ENCODE results near the gene CYB5R3.
"Not testable (repeated sequence)": the region's sequence is repeated elsewhere in the genome, so short reads cannot be mapped to it uniquely, and the experiment has no call there.

The CYB5R3 gene

DNA sequence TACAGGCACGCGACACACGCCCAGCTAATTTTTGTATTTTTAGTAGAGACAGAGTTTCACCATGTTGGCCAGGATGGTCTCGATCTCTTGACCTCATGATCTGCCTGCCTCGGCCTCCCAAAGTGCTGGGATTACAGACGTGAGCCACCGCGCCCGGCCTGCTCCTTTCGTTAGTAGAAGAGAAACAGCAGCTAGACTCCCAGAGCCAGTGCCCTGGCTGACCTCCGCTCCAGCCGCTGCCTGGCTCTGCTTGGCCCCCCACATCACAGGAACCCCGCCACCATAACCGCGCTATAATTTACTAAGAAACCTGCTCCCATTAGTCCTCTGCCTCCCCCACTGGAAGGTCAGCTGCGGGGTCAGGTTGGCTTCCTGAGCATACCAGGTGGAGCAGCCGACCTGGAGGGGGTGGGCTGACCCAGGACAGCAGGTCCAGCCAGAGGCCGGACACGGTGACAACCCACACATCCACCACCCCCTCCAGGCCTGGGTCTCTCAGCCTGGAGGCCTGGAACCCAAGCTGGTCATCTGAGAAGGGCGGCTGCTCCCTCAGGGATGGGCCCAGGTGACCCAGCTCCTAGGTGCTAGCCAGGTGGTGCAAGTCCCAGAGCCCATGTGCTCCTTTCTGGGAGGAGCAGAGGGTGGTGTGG lies 27.0 kb downstream of the CYB5R3 start:
- no peak for DNase-seq

DNA sequence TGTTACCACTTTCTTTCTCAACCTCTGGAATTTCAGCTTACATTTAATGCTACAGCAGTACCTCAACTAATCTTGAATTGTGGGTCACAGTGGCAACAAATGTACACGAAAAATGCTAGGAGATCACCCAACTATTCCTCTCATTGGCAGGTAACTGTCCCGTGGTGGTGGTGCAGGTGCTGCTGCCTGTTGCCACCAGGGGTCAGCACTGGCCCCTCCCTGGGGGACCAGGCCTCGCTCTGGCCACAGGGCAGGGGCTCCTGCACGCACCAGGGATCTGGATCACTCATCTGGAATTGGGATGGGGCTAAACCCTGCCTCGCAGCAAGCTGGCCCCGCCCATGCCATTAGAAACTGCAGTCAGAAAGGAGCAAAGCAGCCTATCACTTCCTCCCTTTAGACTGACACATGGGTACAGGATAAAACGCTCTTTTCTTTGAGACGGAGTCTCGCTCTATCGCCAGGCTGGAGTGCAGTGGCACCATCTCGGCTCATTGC lies 27.6 kb downstream of the CYB5R3 start:
- DNase-seq, result peak; percentile 11

DNA sequence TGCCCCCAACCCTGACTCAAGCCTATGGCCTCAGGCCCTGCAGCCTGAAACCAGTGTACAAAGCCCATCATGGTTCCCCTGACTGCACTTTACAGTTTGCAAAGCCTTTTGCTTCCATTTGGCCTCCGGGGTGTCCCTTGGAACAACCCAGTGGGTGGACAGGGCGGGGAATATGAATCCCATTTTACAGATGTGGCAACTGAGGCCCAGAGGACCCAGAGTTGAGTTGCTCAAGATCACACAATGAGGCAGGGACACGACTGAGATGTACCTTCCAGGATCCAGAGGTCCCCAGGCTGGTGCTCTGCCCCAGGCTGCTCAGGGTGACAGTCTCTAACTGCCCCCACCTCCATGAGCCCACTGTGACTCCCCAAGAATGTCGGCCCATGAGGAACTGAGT lies 29.1 kb downstream of the CYB5R3 start:
- no peak for DNase-seq

DNA sequence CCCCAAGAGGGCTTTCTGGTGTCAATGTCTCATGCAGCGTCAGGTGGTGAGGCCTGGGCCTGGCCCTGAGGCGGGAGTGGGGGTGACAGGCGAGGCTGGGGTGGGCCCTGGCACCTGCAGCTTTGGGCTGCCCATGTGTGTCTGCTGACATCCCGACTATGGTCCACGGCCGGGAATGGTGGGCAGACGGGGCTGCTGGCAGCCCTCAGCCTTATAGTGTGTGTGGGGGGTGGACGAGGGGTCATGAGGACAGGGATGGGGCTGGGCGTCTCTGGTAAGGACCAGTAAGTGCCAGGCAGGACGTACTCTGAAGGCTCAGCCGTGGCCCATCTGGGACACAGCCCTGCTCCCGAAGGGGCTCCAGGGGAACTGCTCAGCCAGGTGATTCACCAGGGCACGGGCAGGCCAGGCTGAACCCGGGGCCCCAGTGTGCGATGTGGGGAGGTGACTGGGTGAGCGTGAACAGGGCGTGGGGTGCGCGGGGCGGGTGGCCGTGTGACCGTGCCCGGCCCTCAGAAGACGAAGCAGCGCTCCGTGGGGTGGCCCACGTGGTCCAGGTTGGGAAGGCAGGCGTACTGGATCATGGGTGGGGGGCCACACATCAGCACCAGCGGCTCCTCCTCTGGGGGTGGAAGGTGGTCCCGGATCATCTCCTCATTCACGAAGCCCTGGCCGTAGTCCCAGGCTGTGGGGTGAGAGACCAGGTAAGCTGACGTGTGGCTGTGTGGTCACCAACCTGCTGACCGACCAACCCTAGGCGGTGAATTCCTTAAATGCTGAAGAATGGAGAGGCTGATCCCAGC lies 29.7 kb downstream of the CYB5R3 start:
- no peak for DNase-seq

DNA sequence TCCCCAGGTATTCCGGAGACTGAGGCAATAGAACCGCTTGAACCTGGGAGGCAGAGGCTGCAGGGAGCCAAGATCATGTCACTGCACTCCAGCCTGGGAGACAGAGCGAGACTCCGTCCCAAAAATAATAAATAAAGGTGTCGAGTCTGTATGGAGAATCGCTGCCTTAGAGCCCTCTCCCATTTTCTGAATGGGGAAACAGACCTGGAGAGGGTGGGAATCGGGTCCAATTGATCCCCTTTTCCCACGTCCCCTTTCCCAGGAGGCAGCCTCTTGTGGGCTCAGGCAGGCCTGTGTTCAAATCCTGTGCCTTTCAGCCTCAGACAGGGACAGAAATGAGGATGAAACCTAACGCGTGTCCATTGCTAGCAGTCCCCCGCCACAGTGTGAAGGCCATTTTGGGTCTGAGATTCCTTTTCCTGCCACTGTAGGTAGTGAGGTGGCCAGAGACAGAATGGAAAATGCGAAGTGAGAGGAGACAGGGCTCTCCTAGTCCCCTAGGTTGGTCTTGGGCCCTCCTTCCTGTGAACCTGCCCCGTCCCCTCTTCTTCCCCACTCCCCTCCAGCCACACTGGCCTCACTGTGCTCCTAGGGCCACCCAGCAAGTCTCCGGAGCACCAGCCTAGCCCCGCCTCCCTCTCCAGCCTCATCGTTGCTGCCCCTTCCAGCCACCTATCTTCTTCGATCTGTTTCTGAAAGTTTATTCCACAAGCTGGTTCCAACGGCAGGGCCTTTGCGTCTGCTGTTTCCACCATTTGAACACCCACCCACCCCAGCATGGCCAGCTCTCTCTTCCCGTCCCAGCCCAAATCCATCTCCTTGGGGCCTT lies 31.8 kb downstream of the CYB5R3 start:
- DNase-seq, result no peak

DNA sequence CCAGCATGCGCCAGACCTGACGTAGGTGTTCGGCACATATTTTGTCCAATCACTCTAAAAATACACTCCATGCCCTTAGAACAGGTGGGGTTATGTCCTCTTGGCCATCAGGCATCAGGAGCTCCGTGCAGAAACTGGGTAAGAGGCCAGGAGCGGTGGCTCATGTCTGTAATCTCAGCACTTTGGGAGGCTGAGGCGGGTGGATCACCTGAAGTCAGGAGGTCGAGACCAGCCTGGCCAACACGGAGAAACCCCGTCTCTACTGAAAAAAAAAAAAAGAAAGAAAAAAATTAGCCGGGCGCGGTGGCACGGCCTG lies 33.4 kb downstream of the CYB5R3 start:
- not testable (repeated sequence) for DNase-seq

DNA sequence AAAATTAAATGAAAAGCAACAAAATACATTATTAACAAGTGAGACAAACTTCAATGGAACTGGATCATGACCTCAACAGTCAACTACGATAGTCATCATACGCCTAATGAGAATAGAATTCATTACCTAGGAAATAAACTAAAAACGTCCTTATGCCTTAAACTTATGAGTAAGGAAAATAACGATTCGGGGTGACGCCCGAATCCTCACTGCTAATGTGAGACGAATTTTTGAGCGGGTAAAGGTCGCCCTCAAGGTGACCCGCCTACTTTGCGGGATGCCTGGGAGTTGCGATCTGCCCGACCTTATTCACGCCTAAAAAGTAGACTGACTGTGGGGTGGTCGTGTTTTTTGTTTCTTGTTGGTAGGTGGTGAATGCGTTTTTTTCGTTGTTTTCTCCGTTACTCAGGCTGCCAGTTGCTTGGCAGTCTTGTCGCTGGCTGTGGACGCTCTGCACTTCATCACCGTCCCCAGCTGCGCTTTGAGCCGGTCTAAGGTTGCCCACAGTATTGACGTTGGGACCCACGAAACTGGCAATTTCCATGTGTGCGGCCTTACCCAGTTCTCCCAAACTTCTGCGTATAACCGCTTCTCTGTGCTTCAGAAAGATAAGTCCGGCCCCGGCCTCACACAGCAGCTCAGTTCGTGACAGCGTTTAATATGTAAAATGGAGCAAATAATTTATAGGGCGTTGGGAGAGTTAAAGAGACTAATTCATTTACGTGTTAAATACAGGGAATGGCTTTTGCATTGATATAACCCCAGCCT lies 33.9 kb downstream of the CYB5R3 start:
- DNase-seq, result peak; percentile 85

DNA sequence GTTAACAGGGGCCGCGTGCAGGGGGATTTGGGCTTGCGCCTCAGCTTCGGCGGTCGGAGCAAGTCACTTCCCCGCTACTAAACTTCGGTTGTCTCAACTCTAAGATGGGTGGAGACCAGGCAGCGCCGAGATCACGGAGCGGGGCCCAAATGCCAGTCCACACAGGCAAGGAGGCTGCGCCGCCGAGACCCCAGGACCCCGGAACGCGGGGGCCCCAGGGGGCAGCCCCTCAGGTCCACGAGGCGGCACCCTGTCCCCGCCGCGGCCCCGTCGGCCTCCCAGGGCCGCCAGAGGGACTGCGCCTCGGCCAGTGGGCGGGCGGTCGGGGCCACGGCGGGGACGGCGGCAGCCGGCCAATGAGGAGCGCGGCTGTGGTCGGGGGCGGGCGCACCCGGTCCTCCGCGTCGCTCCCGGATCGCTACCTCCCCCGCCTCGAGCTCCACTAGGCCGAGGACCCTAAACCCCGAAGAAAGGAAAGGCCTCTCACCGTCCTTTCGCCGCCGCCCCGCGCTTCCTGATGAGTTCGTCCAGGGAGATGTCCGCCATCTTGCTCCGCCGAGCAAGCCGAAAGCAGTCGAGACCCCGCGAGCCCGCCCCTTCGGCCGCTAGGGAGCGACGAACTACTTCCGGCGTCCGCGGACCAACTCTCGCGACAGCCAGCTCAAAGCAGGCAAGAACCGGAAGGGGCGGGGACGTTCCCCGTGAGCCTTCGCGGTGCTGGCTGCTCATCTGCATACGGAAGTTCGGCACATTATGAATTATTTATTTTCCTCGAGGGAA lies 34.7 kb downstream of the CYB5R3 start, which contains the start of gene POLDIP3:
Gene POLDIP3, minus strand, starts transcription at position 572 of the 780 bp plus-strand sequence. Its CDS starts 26 bp downstream, at position 546.
- peak; percentile 95 for DNase-seq

DNA sequence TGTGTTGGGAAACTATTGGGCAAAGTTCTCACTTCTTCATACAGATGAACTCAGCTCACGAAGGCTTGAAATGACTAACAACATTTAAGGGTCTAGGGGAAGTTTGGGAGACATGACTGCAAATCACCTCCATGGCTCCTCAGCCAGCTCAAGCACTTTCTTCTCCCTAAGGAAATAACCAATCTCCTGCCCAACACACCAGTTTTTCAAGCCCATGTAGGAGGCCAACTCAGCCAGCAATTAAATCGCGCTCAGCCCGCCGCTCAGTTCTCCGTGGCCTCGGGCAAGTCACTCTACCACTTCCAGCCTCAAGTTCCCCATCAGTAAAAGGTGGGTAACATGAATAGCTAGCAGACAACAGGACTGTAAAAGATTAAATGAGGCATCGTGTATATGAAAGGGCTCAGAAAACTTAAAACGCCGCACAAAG lies 35.3 kb downstream of the CYB5R3 start:
- DNase-seq, result no peak

DNA sequence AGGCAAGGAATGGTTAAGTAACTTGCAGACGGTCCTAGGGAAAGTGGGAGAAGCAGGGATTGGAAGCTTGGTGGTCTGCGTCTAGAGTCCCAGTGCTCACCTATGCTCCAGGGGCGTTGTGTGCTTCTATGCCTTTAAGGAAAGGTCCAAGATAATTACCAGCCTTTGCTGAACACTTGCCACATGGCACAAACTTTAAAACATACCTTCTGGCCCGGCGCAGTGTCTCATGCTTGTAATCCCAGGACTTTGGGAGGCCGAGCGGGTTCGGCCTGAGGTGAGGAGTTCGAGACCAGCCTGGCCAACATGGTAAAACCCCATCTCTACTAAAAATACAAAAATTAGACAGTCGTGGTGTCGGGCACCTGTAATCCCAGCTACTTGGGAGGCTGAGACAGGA lies 36.9 kb downstream of the CYB5R3 start:
- no peak for DNase-seq

DNA sequence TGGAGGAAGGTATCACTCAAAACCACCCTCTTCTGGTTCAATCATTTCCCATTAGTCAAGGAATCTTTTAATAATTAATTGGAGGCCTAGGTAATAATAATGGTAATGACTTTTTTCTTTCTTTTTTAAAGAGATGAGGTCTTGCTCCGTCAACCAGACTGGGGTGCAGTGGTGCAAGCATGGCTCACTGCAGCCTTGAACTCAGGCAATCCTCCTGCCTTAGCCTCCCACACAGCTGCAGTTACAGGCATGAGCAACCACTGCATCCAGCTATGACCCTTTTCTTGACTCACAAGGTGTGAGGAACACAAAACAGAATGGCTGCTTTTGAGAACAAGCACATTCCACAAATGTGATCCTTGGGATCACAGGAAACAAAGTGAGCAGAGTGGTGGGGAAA lies 38.1 kb downstream of the CYB5R3 start:
- no peak for DNase-seq

DNA sequence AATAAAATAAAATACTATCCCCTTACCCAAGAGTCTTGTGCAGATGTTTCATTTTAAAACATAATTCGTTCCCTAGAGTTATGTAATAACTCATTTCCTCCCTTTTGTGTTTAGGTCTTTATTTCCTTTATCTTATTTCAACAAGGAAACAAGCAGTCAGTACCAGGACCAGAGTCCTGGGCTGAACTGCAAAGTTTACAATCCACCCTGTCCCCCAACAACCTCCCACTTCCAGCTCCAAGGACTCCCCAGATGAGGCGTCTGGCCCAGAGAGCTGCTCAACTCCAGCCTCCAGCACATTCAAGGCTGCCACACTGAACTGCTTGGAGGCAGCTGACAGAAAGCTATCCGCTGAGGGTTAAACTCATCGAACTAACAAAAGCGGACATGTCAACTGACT lies 39.0 kb downstream of the CYB5R3 start:
- DNase-seq, result no peak

DNA sequence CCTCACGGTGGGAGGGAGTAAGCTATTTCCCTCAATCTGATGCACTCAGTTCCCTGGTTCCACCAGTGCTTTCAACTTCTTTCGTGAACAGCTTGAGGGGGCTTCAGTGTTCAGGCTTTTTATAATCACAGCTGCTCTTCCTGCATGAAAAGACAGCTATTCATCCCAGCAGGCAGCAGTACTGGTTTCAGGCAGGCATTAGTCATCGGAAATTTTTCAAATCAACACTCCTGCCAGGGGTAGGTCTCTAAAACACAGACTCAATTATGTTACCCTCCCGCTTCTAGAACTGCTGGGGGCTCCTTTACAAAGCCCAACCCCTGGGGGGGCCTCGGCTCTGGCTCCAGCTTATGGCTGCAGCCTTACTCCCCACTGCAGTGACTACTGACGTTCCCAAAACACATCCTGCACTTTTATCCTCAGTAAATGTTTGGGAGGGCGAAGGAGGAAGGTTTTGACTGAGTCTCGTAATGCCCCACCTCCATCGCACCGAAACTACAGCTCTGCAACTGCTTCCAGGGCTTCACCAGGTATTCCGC lies 40.3 kb downstream of the CYB5R3 start:
- DNase-seq, result no peak

DNA sequence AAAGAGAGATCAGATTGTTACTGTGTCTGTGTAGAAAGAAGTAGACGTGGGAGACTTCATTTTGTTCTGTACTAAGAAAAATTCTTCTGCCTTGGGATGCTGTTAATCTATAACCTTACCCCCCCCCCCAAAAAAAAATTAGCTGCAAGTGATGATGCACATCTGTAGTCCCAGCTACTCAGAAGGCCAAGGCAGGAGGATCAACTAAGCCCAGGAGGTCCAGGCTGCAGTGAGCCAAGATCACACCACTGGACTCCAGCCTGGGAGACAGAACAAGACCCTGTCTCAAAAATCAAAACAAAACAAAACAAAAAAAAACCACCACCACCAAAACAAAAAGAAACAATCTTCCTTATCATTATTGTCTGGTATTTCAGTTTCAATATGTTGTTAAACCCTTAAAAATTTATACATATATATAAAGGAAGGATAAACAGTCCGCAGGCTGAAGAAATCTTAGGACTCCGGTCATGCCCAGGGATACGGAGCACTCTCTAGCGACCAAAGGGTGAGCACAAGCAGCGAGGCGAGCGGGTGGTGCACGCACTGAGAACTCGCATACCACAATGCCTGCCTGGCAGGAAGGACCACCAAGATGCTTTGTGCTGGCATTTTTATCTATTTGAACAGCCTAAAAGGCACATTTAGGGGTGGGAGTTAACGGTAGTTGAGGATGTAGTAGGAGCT lies 40.9 kb downstream of the CYB5R3 start:
- no peak for DNase-seq

DNA sequence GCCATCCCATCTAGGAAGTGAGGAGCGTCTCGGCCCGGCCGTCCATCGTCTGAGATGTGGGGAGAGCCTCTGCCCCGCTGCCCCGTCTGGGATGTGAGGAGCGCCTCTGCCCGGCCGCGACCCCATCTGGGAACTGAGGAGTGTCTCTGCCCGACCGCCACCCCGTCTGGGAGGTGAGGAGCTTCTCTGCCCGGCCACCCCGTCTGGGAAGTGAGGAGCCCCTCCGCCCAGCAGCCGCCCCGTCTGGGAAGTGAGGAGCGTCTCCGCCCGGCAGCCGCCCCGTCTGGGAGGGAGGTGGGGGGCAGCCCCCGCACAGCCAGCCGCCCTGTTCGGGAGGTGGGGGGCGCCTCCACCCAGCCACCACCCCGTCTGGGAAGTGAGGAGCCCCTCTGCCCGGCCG lies 41.6 kb downstream of the CYB5R3 start:
- DNase-seq, result not testable (repeated sequence)

DNA sequence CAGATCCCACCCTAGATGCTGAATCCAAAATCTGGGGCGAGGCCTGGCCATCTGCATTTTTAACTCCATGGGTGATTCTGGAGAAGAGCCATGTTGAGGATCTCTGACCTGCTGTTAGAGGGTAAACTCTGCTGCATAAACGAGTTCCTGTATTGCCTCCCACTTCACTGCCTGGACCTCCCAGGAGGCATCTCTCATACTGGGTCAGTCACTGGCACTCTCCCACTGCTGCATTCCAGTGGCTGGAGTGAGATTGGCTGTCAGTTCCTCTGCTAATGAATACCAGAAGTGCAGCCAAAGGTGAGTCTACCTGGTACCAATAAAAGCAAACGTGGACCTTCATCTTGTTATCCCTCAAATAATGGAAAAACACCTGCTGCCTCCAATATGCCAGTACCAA lies 44.8 kb downstream of the CYB5R3 start:
- no peak for DNase-seq

DNA sequence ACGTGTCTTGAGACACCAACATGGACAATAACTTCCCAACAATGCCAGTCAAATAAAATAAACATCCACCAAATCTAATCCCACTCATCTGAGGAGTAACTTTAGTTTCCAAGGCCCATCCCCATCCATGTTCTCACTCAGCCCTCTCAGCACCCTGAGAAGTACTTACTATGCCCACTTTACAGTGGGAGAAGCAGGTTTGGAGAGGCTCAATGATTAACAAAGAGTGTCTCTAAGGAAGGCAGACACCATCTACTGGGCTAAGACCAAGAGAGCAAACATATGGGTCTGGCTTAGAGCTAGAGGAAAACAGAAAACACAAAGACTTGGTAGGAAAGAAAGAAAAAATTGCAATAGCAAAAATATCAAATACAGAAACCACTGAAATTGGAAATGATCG lies 45.8 kb downstream of the CYB5R3 start:
- DNase-seq, result no peak

DNA sequence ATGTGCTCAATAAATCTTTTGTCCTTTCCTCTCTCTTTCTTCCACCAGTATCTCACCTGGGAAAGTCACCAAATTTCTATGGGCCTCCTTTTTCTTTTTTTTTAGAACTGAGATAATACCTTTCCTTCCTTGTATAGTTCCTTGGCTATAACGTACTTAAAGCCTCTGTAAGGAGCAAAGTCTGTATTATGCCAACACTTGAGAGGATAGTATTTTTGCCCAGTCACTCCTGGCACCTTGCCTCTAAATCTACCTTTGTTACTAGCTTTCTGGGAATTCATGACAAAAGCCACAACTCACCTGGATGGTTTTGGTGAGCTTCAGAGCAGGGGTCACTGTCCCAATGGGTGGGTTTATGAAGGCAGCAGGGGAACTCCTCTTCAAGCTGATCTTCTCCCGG lies 46.7 kb downstream of the CYB5R3 start:
- DNase-seq, result no peak

DNA sequence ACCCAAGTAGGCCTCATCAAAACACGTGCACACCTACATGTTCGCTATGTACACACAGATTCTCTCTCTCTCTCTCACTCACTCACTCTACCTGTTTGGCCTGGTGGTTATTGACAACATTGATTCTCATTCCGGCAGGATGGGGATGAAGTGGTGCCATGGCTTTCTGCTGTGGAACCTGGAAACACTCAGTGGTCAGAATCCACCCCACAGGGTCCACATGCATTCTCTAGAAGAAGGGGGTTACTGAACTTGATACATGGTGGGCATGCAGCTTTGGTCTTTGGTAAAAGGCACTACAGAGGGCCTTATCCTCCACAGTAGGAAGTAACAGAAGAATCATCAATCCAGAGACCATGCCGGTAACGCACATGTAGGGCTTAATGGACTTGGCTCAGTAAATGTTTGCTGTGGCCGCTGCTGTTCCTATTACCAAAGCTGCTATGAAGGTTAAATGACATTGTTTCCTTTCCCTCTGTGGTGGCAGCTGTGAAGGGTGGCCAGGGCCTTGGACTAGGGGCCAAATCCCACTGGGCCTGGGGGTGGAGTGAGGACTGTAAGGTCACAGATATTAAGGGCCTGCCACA lies 47.2 kb downstream of the CYB5R3 start:
- DNase-seq, result no peak

DNA sequence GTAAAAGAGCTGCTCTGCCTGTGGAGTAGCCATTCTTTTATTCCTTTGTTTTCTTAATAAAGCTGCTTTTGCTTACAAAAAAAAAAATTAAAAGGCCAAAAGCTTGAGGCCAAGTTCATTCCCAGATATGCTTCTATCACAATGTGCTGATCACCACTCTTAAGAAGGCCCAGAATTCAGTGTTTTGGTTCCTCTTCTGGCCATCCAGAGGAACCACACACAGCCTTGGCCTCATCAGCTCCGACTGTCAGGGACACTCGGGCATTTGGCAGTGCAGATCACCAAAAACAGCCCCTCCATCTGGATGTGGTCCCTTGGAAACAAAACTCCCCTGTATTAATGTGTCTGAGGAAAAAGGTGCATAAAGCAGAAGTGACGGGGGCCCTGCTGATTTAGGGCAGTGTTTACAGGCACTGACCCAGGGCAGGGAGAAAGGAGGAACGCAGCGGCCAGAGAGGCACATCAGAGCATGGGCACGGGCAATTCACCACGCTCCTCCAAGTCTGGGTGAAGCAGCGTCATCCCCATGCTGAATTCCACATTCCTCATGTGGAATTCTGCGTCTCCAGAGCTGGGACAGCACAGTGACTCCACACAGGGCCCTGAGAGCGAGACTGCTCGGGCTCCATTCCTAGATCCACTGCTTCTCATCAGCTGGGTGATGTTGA lies 52.2 kb downstream of the CYB5R3 start:
- no peak for DNase-seq

Measured in NCI-H1105 (cell line).